Hematopoietic multipotent progenitor cell treated with erythropoietin and hydrocortisone succinate and interleukin-3 and kit ligand, for 6 days (in vitro differentiated cells): ENCODE results near the gene CTU2.

ENCODE experiments used
- DNase-seq: peaks from one replicate; pipeline ENCODE4 v3.0.0-alpha.2; 2015

CTU2 gene

GRCh38 chr16:88747588-88748301, 41.4 kb downstream of the CTU2 start:
- DNase-seq: peak; percentile 94

GRCh38 chr16:88748364-88748763, 42.1 kb downstream of the CTU2 start:
- DNase-seq: no peak

DNA sequence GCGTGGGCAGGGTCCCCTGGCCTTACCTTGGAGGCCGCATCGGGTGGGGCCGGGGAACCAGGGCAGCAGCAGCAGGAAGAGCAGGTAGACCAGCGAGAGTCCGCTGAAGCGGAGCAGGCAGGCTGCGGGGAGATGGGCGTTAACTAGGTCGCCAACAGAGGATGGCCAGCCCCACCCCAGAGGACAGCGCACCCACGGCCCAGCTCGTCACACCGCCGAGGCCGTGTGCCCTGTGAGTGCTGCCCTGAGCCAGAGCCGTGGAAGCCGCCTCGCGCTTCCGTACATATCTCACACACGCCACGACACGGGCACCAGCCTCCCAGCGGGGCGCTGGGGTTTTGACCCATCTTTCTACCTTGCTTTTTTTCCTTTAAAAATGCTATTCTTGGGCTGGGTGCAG, 43.1 kb downstream of the CTU2 start:
- no peak for DNase-seq

DNA sequence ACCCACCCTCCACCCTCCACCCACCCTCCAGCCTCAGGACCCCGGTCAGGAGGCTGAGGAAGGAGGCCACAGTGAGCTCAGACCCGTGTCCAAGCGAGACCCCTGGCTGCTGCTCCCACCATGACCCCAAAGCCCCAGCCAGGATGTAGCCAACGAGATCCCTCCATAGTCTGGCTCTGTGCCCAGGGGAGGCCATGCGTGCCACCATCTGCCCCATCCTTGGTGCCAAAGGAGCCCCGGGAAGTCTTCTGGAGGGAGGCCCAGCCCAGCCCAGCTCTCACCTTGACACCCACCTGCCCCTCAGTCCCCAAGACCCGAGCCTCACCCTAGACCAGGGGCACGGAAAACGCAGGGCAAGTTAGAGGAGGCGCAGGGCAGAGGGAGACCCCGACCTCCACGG, 44.6 kb downstream of the CTU2 start:
- no peak for DNase-seq

DNA sequence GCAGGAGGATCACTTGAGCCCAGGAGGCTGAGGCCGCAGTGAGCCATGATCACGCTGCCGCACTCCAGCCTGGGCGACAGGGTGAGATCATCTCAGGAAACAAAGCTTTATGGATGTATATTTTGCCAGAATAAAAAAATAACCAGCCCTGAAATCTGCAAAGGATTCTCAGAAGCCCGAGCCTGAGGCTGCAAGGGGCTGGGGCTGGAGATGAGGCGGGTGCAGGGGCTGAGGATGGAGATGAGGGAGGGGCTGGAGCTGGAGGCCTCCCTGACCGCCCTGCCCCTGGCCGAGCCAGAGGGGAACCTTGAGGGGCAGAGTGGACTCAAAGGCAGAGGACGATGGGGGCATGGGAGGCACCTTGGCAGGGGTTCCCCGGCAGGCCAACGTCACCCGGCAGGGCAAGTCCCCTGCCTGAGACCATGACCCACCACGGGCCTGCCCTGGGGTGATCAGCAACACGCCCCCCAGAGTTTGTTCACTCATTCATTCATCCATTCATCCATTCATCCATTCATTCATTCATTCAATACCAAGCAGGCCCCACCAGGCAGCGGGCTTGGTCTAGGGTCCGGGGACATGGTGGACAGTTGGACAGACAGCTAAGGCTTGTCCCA, 46.2 kb downstream of the CTU2 start:
- DNase-seq: no peak

DNA sequence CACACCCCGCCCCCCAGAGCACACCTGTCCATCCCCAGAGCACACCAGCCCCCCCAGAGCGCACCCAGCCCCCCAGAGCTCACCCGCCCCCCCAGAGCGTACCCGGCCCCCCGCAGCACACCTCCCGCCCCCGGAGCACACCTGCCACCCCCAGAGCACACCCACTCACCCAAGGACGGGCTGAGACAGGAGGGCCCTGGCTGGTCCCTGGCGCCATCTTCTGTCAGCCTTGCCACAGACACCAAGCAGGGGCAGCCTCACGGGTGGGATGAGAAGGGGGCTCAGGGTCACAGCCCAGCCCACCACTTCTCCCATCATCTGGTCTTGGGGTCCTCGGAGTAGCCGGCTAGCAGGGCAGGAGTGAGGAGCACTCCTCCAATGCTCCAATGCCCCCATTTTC, 46.9 kb downstream of the CTU2 start:
- DNase-seq: no peak

- no peak for DNase-seq
These were observed 47.3 kb downstream of the CTU2 start for GRCh38 chr16:88753602-88754001.

- no peak for DNase-seq
These were observed 48.0 kb downstream of the CTU2 start for GRCh38 chr16:88754109-88754911.

DNA sequence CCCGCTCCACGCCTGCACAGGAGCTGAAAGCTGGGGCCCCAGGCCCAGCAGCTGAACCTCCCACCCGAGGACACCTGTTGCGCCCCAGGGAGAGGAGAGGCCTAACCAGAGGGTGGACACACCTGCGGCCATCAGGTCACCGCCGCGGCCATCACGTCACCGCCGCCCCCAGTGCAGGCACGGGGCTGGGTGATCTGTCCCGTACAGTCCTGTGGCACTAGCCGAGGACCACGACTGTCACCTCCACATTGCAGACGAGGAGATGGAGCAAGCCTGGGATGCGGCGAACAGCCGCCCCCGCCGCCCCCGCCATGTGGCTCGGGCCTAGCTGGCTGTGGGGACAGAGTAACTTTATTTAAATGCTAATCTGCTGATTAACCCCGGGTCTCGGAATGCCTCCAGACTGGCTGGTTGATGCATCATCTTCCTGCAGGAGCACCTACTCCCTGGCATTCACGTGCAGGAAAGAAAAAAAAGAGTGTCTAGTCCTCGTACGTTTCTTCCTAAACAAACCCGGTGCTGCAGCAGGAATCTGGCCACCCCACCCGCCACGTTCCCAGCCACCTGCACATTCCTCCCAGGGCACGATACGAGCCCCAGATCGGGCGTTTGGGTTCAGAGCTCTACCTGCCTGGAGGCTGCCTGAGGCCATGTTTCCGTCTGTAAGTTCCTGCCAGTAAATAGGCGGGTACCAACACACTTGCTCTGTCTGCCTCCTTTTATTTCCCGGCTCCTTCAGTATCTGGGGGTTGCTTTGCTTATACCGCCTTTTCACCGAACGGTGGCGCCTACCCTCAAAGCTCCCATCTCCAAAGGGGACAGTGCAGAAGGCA, 48.8 kb downstream of the CTU2 start:
- DNase-seq: peak; percentile 44

DNA sequence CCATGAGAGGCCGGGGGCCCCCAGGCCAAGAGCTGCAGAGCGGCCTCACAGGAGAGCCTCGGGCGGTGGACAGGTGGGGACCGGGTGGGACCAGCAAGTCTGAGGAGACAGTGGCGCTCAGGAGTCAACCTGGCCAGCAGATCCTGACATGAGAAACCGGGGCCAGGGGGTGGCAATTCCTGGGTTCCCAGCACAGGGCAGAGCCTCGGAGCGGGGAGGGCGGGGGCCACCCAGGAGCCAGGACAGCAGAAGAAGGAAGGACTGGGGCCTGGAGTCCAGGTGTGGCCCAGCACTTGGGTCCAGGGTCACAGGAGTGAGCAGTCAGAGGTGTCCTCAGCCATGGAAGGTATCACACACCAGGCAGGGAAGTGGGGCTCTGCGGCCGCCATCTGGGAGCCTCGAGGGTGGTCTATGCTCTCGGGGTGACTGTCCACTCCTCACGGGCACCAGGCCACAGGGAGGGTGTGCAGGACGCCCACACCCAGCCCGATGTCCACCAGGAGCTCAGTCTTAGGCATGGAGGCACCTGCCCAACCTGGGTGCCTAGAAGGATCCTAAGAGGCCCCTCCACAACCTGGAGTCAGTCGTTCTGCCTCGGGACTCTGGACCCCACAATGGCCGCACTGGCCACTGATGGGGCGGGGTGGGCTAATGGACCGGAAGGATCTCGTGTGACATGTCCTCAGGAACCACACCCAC, 49.6 kb downstream of the CTU2 start:
- DNase-seq: no peak

- no peak for DNase-seq
These were observed 52.1 kb downstream of the CTU2 start for GRCh38 chr16:88758227-88758943.

DNA sequence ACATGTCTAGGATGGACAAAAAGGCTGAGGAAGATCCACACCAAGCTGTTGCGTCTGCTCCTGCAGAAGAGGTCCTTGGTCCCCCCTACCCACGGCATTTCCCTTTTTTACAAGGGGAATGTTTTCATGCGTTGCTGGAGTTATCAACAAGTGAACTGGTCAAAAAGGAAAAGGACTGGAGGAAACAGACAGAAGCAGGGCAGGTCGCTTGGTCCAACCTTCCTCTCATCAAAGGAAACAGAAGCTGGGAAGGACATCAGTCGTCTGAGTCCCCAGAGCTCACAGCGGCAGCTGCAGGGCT, 52.6 kb downstream of the CTU2 start:
- no peak for DNase-seq

DNA sequence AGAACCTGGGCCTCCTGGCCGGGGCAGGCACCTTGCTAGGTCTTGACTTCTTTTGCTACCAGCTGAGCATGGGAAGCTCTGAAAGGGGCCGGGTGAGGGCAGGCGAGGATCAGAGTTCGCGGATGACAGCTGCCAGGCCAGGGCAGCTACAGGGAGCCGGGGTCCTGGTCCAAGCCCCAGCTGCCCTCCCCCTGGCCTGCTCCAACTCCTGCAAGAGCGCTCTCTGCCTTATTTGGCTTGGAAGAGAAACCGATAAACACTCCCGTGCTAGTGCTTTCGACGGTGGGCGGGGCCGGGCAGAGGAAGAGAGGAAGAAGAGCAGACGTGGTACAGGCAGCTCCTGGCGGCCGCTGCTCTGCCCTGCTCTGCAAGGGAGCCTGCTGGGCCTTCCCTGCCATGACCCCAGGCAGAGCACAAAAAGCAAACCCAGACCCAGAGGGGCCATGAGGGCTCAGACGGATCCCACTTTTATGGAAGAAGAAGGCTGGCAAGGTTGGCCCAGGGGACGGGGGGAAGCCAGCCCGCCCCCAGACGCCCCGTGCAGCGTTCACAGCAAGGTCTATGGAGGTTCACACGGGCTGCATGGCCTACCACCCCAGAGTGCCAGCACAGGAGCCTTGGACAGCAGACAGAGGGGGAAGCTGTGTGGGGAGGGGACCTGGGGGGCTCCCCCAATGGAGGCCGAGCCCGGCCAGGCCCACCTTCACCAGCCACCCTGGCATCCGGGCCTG, 53.1 kb downstream of the CTU2 start:
- peak; percentile 58 for DNase-seq

DNA sequence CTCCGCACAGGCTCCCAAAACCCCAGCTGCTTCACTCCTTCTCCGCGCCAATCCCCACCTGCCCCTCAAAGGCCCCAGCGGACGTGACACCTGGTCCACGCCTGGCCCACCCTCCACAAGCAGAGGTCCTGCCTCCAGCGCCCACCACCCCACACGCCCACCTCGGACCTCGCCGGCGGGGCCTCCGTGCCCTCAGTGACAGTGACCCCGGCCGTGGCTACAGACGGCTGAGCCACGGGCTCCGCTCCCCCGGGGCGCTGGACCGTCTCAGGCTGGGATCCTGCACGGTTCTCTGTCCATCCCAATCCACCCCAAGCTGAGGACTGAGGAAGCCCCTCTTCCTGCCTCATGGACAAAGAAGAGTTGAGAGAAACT, 53.7 kb downstream of the CTU2 start:
- no peak for DNase-seq

DNA sequence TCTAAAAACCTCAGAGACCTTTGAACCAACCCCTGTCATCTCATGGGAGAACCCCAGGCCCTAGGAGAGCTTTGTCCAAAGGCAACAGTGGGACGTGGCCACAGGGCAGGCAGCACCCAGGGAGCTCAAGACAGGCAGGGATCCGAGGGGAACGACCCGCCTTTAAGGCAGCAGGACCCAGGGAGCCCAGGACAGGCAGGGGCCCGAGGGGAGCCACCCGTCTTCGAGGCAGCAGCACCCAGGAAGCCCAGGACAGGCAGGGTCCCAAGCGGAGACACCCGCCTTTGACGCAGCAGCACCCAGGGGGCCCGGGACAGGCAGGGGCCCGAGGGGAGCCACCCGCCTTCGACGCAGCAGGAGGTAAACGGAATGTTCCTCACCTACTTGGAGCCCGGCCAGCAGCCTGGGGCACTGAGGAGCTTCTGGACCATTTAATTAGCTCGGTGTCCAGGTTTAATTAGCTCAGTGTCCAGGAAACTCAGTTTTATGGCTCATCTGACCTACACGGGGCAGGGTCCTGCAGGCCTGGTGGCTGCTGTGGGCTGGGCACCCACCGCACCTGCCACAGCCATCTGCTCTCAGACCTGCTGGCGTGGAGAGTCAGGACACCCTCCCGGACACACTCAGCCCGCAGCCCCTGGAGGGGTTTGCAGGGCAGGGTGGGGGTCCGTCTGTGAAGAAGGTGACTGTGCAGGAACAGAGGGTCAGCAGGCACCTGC, 54.3 kb downstream of the CTU2 start:
- no peak for DNase-seq

DNA sequence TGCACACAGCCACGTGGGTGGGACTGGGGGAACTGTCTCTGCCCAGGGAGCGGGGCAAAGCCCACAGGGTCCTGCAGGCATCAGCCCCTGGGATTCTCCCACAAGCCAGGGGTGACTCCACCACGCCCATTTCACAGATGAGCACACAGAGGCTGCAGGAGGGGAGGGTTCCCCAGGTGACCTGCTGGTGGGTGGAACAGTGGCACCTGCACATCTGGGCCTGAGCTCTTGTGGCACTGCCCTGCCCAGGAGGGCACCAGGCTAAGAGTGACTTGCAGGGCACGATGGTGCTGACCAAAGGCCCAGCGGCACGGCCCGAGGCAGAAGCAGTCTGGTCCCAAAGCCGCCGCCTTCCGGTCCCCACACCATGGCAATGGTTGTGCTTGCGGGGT, 54.8 kb downstream of the CTU2 start:
- no peak for DNase-seq

GRCh38 chr16:88761830-88762229, 55.5 kb downstream of the CTU2 start:
- no peak for DNase-seq

DNA sequence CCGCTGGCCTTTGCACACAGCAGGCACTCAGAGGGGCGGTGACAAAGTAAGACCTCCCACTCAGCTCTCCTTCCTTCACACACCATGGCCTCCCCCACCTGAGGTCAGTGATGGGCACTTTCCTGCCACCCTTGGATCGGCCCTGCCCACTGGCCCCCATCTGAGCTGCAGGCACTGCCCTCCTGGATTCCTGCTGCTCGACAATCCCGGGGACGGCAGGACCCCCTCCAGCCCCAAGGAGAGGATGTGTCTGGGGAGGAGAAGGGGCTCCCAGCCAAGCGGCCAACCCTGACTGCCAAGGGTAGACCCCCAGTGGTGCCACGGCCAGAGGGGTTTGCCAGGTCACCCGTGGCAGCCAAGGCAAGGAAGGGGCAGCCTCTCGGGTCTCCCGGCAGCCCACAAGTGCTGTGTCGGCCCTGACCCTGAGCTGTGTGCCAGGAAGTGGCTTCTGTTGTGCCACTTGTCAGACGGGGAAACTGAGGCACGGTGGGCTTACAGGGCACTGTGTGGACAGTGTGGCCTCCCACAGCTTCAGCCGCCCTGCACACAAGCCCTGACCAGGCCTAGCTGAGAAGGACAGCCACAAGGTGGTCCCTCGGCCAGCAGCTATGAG, 56.1 kb downstream of the CTU2 start:
- DNase-seq: no peak

DNA sequence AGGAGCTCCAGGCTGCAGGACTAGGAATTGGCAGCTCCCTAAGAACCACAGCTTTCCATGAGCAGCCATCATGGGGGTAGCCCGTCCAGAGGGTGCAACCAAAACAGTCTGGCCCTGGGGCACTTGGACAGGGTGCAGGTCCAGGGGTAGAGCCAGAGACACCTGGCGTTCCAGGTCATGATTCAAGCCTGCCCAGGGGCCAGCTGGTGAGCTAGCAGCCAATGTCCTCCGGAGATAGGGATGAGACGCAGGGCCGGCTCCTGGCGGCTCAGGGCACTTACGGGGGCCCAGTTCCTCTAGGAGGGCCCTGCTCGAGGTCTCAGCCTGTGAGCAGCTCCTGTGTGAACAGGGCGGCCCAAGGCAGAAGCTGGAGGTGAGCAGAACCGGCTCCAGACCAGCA, 56.6 kb downstream of the CTU2 start:
- DNase-seq: no peak

- DNase-seq: no peak
These were observed 57.3 kb downstream of the CTU2 start for GRCh38 chr16:88763502-88764053.
